Fibroblast of pulmonary artery (primary cell): ENCODE results near the gene OGFOD2.

ENCODE experiments used
- DNase-seq: peaks from one replicate; pipeline ENCODE4 v3.0.0-alpha.2; 2010; ENCODE audit warnings: low read depth
- H3K4me3 ChIP-seq: replicated peaks from 2 replicates; pipeline ENCODE4 v1.5.1; 2011; ENCODE audit warnings: low read depth, mild to moderate bottlenecking, control low read depth, low read length, moderate library complexity
- CTCF ChIP-seq: IDR thresholded peaks from 2 replicates; pipeline ENCODE4 v1.5.1; 2011; ENCODE audit warnings: mild to moderate bottlenecking, control low read depth, low read length, inconsistent platforms; ENCODE audit errors: missing control alignments

OGFOD2 gene

GRCh38 chr12:122951406-122951805 is 23.6 kb upstream of the OGFOD2 start:
- TF ChIP-seq CTCF = no peak
- H3K4me3 ChIP-seq = no peak overlapping the region
- DNase-seq = peak; percentile 21

GRCh38 chr12:122951979-122952892 is 22.8 kb upstream of the OGFOD2 start:
- no peak overlapping the region for H3K4me3 ChIP-seq
- peak; percentile 79 for DNase-seq
- TF ChIP-seq CTCF = peak; percentile 96

GRCh38 chr12:122955156-122955555 is 19.9 kb upstream of the OGFOD2 start:
- H3K4me3 ChIP-seq = no peak overlapping the region
- no peak for TF ChIP-seq CTCF
- DNase-seq = no peak

- no peak for TF ChIP-seq CTCF
- no peak for DNase-seq
- H3K4me3 ChIP-seq = no peak overlapping the region
Measured at GRCh38 chr12:122956035-122956434, 19.0 kb upstream of the OGFOD2 start.

GRCh38 chr12:122958198-122958888 is 16.7 kb upstream of the OGFOD2 start:
- H3K4me3 ChIP-seq = no peak overlapping the region
- peak; percentile 99 for DNase-seq
- TF ChIP-seq CTCF = no peak

- TF ChIP-seq CTCF = no peak
- no peak for DNase-seq
- H3K4me3 ChIP-seq = no peak overlapping the region
Measured at GRCh38 chr12:122959566-122960192, 15.4 kb upstream of the OGFOD2 start.
